Neural progenitor cell (in vitro differentiated cells): Measurements from ENCODE around the gene RUFY1. TPM values are rescaled to one million over a fixed set of nuclear protein-coding genes. Genes with fewer than 3 reads are reported as not detected.

Experiments used
- DNase-seq: peaks from one replicate; pipeline ENCODE4 v3.0.0-alpha.2; 2016; ENCODE audit warnings: low spot score
- H2AFZ ChIP-seq: fragments of 200-600 bp; sonication (generic); replicated peaks from 2 replicates; pipeline ENCODE4 v1.6.1; 2016; ENCODE audit warnings: antibody characterized with exemption
- H3F3A ChIP-seq: fragments of 200-600 bp; sonication (generic); 2 replicates; pipeline ENCODE4 v1.6.1; 2016; ENCODE audit warnings: antibody characterized with exemption, low read depth
- H3K27ac ChIP-seq: fragments of 200-600 bp; sonication (generic); 2 replicates; pipeline ENCODE4 v1.5.1; 2016; ENCODE audit warnings: mild to moderate bottlenecking
- H3K27me3 ChIP-seq: fragments of 200-600 bp; sonication (generic); 2 replicates; pipeline ENCODE4 v1.6.1; 2016; ENCODE audit warnings: mild to moderate bottlenecking, moderate library complexity
- H3K36me3 ChIP-seq: fragments of 200-600 bp; sonication (generic); 2 replicates; pipeline ENCODE4 v1.5.1; 2016
- H3K4me1 ChIP-seq: fragments of 200-600 bp; sonication (generic); 2 replicates; pipeline ENCODE4 v1.6.1; 2016; ENCODE audit warnings: mixed run types
- H3K4me2 ChIP-seq: fragments of 200-600 bp; sonication (generic); 2 replicates; pipeline ENCODE4 v1.6.1; 2016
- H3K4me3 ChIP-seq: fragments of 200-600 bp; sonication (generic); 2 replicates; pipeline ENCODE4 v1.5.1; 2016
- H3K79me2 ChIP-seq: fragments of 200-600 bp; sonication (generic); 2 replicates; pipeline ENCODE4 v1.6.1; 2016; ENCODE audit warnings: low read depth
- H3K9ac ChIP-seq: fragments of 200-600 bp; sonication (generic); 2 replicates; pipeline ENCODE4 v1.6.1; 2016
- H3K9me3 ChIP-seq: fragments of 200-600 bp; sonication (generic); 2 replicates; pipeline ENCODE4 v1.5.1; 2016; ENCODE audit warnings: low read depth
- H4K20me1 ChIP-seq: fragments of 200-600 bp; sonication (generic); 2 replicates; pipeline ENCODE4 v1.6.1; 2016; ENCODE audit warnings: low read depth
- H3K27ac Mint-ChIP-seq: 3 replicates; pipeline ENCODE4 v1.8.0; 2021; ENCODE audit warnings: mixed read lengths
- H3K27me3 Mint-ChIP-seq: 2 replicates; pipeline ENCODE4 v1.8.0; 2022; ENCODE audit warnings: low read depth, mild to moderate bottlenecking, inconsistent platforms, moderate library complexity, mixed read lengths; ENCODE audit not compliant: insufficient read depth
- H3K36me3 Mint-ChIP-seq: 3 replicates; pipeline ENCODE4 v1.8.0; 2021; ENCODE audit warnings: mixed read lengths
- H3K4me1 Mint-ChIP-seq: 3 replicates; pipeline ENCODE4 v1.8.0; 2021; ENCODE audit warnings: mixed read lengths
- H3K4me3 Mint-ChIP-seq: 3 replicates; pipeline ENCODE4 v1.8.0; 2021; ENCODE audit warnings: mild to moderate bottlenecking, moderate library complexity, mixed read lengths
- H3K9me3 Mint-ChIP-seq: 3 replicates; pipeline ENCODE4 v1.8.0; 2020; ENCODE audit warnings: mixed read lengths
- CTCF ChIP-seq: fragments of 200-600 bp; sonication (generic); IDR thresholded peaks from 2 replicates; pipeline ENCODE4 v1.5.1; 2017; ENCODE audit warnings: antibody characterized with exemption, mild to moderate bottlenecking
- EZH2 ChIP-seq: fragments of 200-600 bp; sonication (generic); IDR thresholded peaks from 2 replicates; pipeline ENCODE4 v1.6.1; 2017; ENCODE audit warnings: antibody characterized with exemption, mild to moderate bottlenecking, moderate library complexity
- EZH2phosphoT487 ChIP-seq: fragments of 200-600 bp; sonication (generic); IDR thresholded peaks from 2 replicates; pipeline ENCODE4 v1.6.1; 2017; ENCODE audit warnings: antibody characterized with exemption
- total RNA-seq: library from RNA; depleted of rRNA; stranded (reverse); fragments of >200 nt; gene quantifications from 2 replicates; pipeline ENCODE4 v1.2.3, GENCODE V29; 2015; ENCODE audit warnings: low replicate concordance

RUFY1 gene
- total RNA-seq, 1 donor from 2014 or later = 45.8 TPM

GRCh38 chr5:179609834-179610108, 59.4 kb downstream of the RUFY1 start:
- H4K20me1 ChIP-seq = peaks cover 79% of the 10 kb centered on the region

GRCh38 chr5:179610109-179610902, 60.0 kb downstream of the RUFY1 start:
- TF ChIP-seq EZH2phosphoT487 = no peak
- TF ChIP-seq EZH2 = no peak
- TF ChIP-seq CTCF = no peak
- no peak overlapping the region for H3K9ac ChIP-seq
- Mint-ChIP-seq H3K36me3 (peaks cover 43% of the 10 kb centered on the region), H3K27ac (peak overlapping the region; percentile 15), H3K4me1 (peaks cover 15% of the 10 kb centered on the region), H3K4me3 (no peak overlapping the region), H3K9me3 (no peaks in the 10 kb centered on the region), H3K27me3 (peaks cover 17% of the 10 kb centered on the region)
- H3K27ac ChIP-seq = peak overlapping the region; percentile 78
- H3K9me3 ChIP-seq = no peaks in the 10 kb centered on the region
- peaks cover 17% of the 10 kb centered on the region for H3K79me2 ChIP-seq
- DNase-seq = no peak
- no peaks in the 10 kb centered on the region for H3K27me3 ChIP-seq
- peaks cover 18% of the 10 kb centered on the region for H3K36me3 ChIP-seq
- H3K4me2 ChIP-seq = no peak overlapping the region
- H2AFZ ChIP-seq = no peak overlapping the region
- no peak overlapping the region for H3K4me3 ChIP-seq
- H4K20me1 ChIP-seq = peaks cover 84% of the 10 kb centered on the region
- H3F3A ChIP-seq = peaks cover 80% of the 10 kb centered on the region
- H3K4me1 ChIP-seq = no peaks in the 10 kb centered on the region

More at GRCh38 chr5:179609834-179610108, 59.4 kb downstream of the RUFY1 start:
- peaks cover 75% of the 10 kb centered on the region for H3F3A ChIP-seq
- Mint-ChIP-seq H3K4me1 (peaks cover 15% of the 10 kb centered on the region), H3K9me3 (no peaks in the 10 kb centered on the region), H3K27ac (peak overlapping the region; percentile 19), H3K36me3 (peaks cover 40% of the 10 kb centered on the region), H3K27me3 (peaks cover 17% of the 10 kb centered on the region), H3K4me3 (no peak overlapping the region)
- H2AFZ ChIP-seq = no peak overlapping the region
- no peaks in the 10 kb centered on the region for H3K4me1 ChIP-seq
- no peak overlapping the region for H3K4me2 ChIP-seq
- H3K9me3 ChIP-seq = no peaks in the 10 kb centered on the region
- no peak for DNase-seq
- H3K4me3 ChIP-seq = no peak overlapping the region
- H3K27me3 ChIP-seq = no peaks in the 10 kb centered on the region
- TF ChIP-seq CTCF (no peak), EZH2 (no peak), EZH2phosphoT487 (no peak)
- H3K27ac ChIP-seq = peak overlapping the region; percentile 78
- no peak overlapping the region for H3K9ac ChIP-seq
- H3K36me3 ChIP-seq = peaks cover 12% of the 10 kb centered on the region
- H3K79me2 ChIP-seq = peaks cover 11% of the 10 kb centered on the region

- peaks cover 17% of the 10 kb centered on the region for H3K27me3 Mint-ChIP-seq
- DNase-seq = no peak
- H2AFZ ChIP-seq = no peak overlapping the region
- no peaks in the 10 kb centered on the region for H3K9me3 ChIP-seq
- peaks cover 86% of the 10 kb centered on the region for H3F3A ChIP-seq
- no peak overlapping the region for H3K4me3 ChIP-seq
- no peak overlapping the region for H3K9ac ChIP-seq
- H4K20me1 ChIP-seq = peaks cover 85% of the 10 kb centered on the region
- no peak overlapping the region for H3K4me2 ChIP-seq
- no peaks in the 10 kb centered on the region for H3K9me3 Mint-ChIP-seq
- peak overlapping the region; percentile 71 for H3K27ac ChIP-seq
- peaks cover 15% of the 10 kb centered on the region for H3K4me1 Mint-ChIP-seq
- TF ChIP-seq CTCF = no peak
- TF ChIP-seq EZH2 = no peak
- peaks cover 38% of the 10 kb centered on the region for H3K36me3 Mint-ChIP-seq
- H3K4me1 ChIP-seq = no peaks in the 10 kb centered on the region
- peaks cover 22% of the 10 kb centered on the region for H3K79me2 ChIP-seq
- peak overlapping the region; percentile 15 for H3K27ac Mint-ChIP-seq
- no peak overlapping the region for H3K4me3 Mint-ChIP-seq
- H3K36me3 ChIP-seq = peaks cover 24% of the 10 kb centered on the region
- no peaks in the 10 kb centered on the region for H3K27me3 ChIP-seq
These were observed 60.5 kb downstream of the RUFY1 start for GRCh38 chr5:179610903-179611265.
